HCT116 (cell line): ENCODE results near the gene ASF1A. TPM values are rescaled to one million over a fixed set of nuclear protein-coding genes. Genes with fewer than 3 reads are reported as not detected.

Experiments
- ATAC-seq: fragments of 200-7000 bp; cut with Tn5 transposase; 2 replicates; pipeline ENCODE4 v1.9.1; 2020; ENCODE audit warnings: mild to moderate bottlenecking, moderate library complexity
- BruUV-seq: library from RNA; stranded (reverse); fragments of 400-500 nt; replicated peaks from 2 replicates; lab custom pipeline; 2021; lab: Mats Ljungman, UMichigan
- CTCF ChIA-PET: fragments of 300-600 bp; sonication (Branson Sonifier 250); formaldehyde crosslinking; loops from one replicate; lab custom pipeline; 2021; ENCODE audit warnings: antibody characterized with exemption; lab: Charles Lee
- POLR2A ChIA-PET: fragments of 300-600, 350-600 bp; sonication (Branson Sonifier 250); formaldehyde crosslinking; loops from one replicate; lab custom pipeline; 2021; ENCODE audit warnings: antibody characterized with exemption; lab: Charles Lee
- RAD21 ChIA-PET, 2 experiments: fragments of 300-600 bp; sonication (Branson Sonifier 250); formaldehyde crosslinking; loops; one replicate each; lab custom pipeline; 2023; ENCODE audit warnings: low total read pairs in 2 of 2; ENCODE audit not compliant: uncharacterized antibody in 2 of 2, unreplicated experiment in 2 of 2, low non-redundant PET in 1 of 2; lab: Charles Lee
- DNase-seq: peaks from one replicate; pipeline ENCODE4 v3.0.0-alpha.2; 2010; ENCODE audit warnings: low read depth, low spot score
- H2AFZ ChIP-seq: fragments of 200-600 bp; shearing (Covaris generic), sonication (generic); 2 replicates; pipeline ENCODE4 v1.6.1; 2017; ENCODE audit warnings: low read depth, mixed run types, mixed read lengths, antibody characterized with exemption, low read length; ENCODE audit not compliant: poor library complexity, severe bottlenecking
- H3K27ac ChIP-seq: 2 replicates; pipeline ENCODE4 v1.5.1; 2012; ENCODE audit warnings: low read depth, low read length
- H3K27me3 ChIP-seq: fragments of 200-600 bp; sonication (generic); 2 replicates; pipeline ENCODE4 v1.6.1; 2016; ENCODE audit warnings: mixed run types, low read length, mixed read lengths; ENCODE audit not compliant: insufficient read depth
- H3K36me3 ChIP-seq, 2 experiments: fragments of 200-500 bp in 1 of 2; fragments of 200-600 bp in 1 of 2; sonication (Bioruptor generic) in 1 of 2; sonication (generic) in 1 of 2; 2 replicates each; pipeline versions ENCODE4 v1.5.1 to v1.6.1; 2014 to 2016; ENCODE audit warnings: low read length in 2 of 2, inconsistent platforms in 1 of 2, mixed read lengths in 1 of 2, mixed run types in 1 of 2; ENCODE audit not compliant: insufficient read depth in 2 of 2, control insufficient read depth in 1 of 2
- H3K4me1 ChIP-seq, 2 experiments: fragments of 200-600 bp in 1 of 2; sonication (generic) in 1 of 2; 2 replicates each; pipeline versions ENCODE4 v1.5.1 to v1.6.1; 2012 to 2017; ENCODE audit warnings: low read length in 2 of 2, inconsistent platforms in 1 of 2, mild to moderate bottlenecking in 1 of 2, mixed read lengths in 1 of 2, mixed run types in 1 of 2, moderate library complexity in 1 of 2; ENCODE audit not compliant: insufficient read depth in 2 of 2, control insufficient read depth in 1 of 2
- H3K4me2 ChIP-seq: fragments of 200-600 bp; sonication (generic); 2 replicates; pipeline ENCODE4 v1.6.1; 2017; ENCODE audit warnings: mixed run types, low read length, mixed read lengths
- H3K4me3 ChIP-seq, 2 experiments: fragments of 200-600 bp in 1 of 2; sonication (generic) in 1 of 2; replicated peaks in 1 of 2; 2 replicates each; pipeline ENCODE4 v1.5.1; 2011 to 2016; ENCODE audit warnings: low read length in 2 of 2, control low read depth in 1 of 2, low read depth in 1 of 2, mild to moderate bottlenecking in 1 of 2, mixed read lengths in 1 of 2, mixed run types in 1 of 2
- H3K79me2 ChIP-seq: fragments of 200-600 bp; sonication (generic); 2 replicates; pipeline ENCODE4 v1.6.1; 2017; ENCODE audit warnings: mild to moderate bottlenecking, mixed run types, low read length, moderate library complexity, mixed read lengths; ENCODE audit not compliant: insufficient read depth
- H3K9ac ChIP-seq: fragments of 200-600 bp; sonication (generic); 2 replicates; pipeline ENCODE4 v1.6.1; 2016; ENCODE audit warnings: low read length, mixed read lengths
- H3K9me2 ChIP-seq: fragments of 200-600 bp; sonication (generic), shearing (Covaris generic); 2 replicates; pipeline ENCODE4 v1.6.1; 2017; ENCODE audit warnings: mixed run types, mild to moderate bottlenecking, moderate library complexity; ENCODE audit not compliant: insufficient read depth
- H3K9me3 ChIP-seq, 2 experiments: fragments of 200-500 bp in 1 of 2; fragments of 200-600 bp in 1 of 2; sonication (Bioruptor generic) in 1 of 2; sonication (generic) in 1 of 2; 2 replicates each; pipeline ENCODE4 v1.6.1; 2014 to 2017; ENCODE audit warnings: low read length in 2 of 2, mixed read lengths in 2 of 2, inconsistent platforms in 1 of 2, low read depth in 1 of 2, mild to moderate bottlenecking in 1 of 2, mixed run types in 1 of 2, moderate library complexity in 1 of 2; ENCODE audit not compliant: control insufficient read depth in 1 of 2, insufficient read depth in 1 of 2
- H4K20me1 ChIP-seq: fragments of 200-600 bp; sonication (generic), shearing (Covaris generic); 2 replicates; pipeline ENCODE4 v1.6.1; 2017; ENCODE audit warnings: mixed run types, mild to moderate bottlenecking, moderate library complexity; ENCODE audit not compliant: insufficient read depth
- ATF3 ChIP-seq: IDR thresholded peaks from 2 replicates; pipeline ENCODE4 v1.6.1; 2012
- CBX3 ChIP-seq: IDR thresholded peaks from 2 replicates; pipeline ENCODE4 v1.6.1; 2012; ENCODE audit warnings: low read depth
- CTCF ChIP-seq, 3 experiments: fragments of 200-600 bp in 1 of 3; sonication (generic) in 1 of 3; IDR thresholded peaks in 2 of 3; conservative IDR thresholded peaks in 1 of 3; 2 replicates each; pipeline ENCODE4 v1.5.1; 2012 to 2017; ENCODE audit warnings: low read depth in 2 of 3, low read length in 2 of 3, antibody characterized with exemption in 1 of 3, borderline replicate concordance in 1 of 3, control low read depth in 1 of 3, mild to moderate bottlenecking in 1 of 3, mixed read lengths in 1 of 3, mixed run types in 1 of 3, moderate library complexity in 1 of 3; ENCODE audit not compliant: insufficient read depth in 1 of 3
- EGR1 ChIP-seq: IDR thresholded peaks from 2 replicates; pipeline ENCODE4 v1.6.1; 2012; ENCODE audit warnings: low read depth
- EZH2 ChIP-seq: fragments of 200-600 bp; sonication (generic); IDR thresholded peaks from 2 replicates; pipeline ENCODE4 v1.6.1; 2017; ENCODE audit warnings: antibody characterized with exemption, mixed run types
- MAX ChIP-seq: IDR thresholded peaks from 2 replicates; pipeline ENCODE4 v1.6.1; 2012
- POLR2A ChIP-seq: IDR thresholded peaks from 2 replicates; pipeline ENCODE4 v1.7.0; 2011; ENCODE audit warnings: borderline replicate concordance; ENCODE audit not compliant: insufficient read depth, insufficient read length; ENCODE audit errors: extremely low read depth
- REST ChIP-seq: IDR thresholded peaks from 2 replicates; pipeline ENCODE4 v1.6.1; 2012; ENCODE audit warnings: low read depth
- SIN3A ChIP-seq: IDR thresholded peaks from 2 replicates; pipeline ENCODE4 v1.6.1; 2012; ENCODE audit warnings: low read depth
- SP1 ChIP-seq: IDR thresholded peaks from 2 replicates; pipeline ENCODE4 v1.6.1; 2012; ENCODE audit warnings: low read depth
- SRF ChIP-seq: IDR thresholded peaks from 2 replicates; pipeline ENCODE4 v1.6.1; 2012; ENCODE audit warnings: low read depth
- YY1 ChIP-seq: IDR thresholded peaks from 2 replicates; pipeline ENCODE4 v1.6.1; 2011; ENCODE audit warnings: low read length, low read depth, moderate library complexity, mild to moderate bottlenecking; ENCODE audit not compliant: insufficient replicate concordance; ENCODE audit errors: extremely low read depth
- ZBTB33 ChIP-seq: IDR thresholded peaks from 2 replicates; pipeline ENCODE4 v1.6.1; 2011; ENCODE audit warnings: mild to moderate bottlenecking, low read length, moderate library complexity; ENCODE audit not compliant: insufficient replicate concordance; ENCODE audit errors: extremely low read depth
- ZFX ChIP-seq: fragments of 450-650 bp; IDR thresholded peaks from 2 replicates; pipeline ENCODE4 v1.6.1; 2017
- intact Hi-C: fragments of 100-400 bp; cut with micrococcal nuclease; formaldehyde crosslinking; loops from 2 replicates; pipeline ENCODE4 v1.10.0; 2022
- total RNA-seq: library from RNA; stranded (reverse); gene quantifications from one replicate; pipeline ENCODE4 v1.2.1, GENCODE V29; 2021; ENCODE audit not compliant: unreplicated experiment

Gene ASF1A
- total RNA-seq, 1 experiment from 2014 or later, result 23.3 TPM

GRCh38 chr6:118914598-118914997 lies 20.6 kb downstream of the ASF1A start:
- no peak for TF ChIP-seq ZBTB33
- TF ChIP-seq YY1, result no peak
- no peak for TF ChIP-seq MAX
- no peak for TF ChIP-seq EZH2
- no peak for TF ChIP-seq SRF
- no peak for TF ChIP-seq CTCF (IDR thresholded peaks at IDR 0.05 in 2 of 3, conservative IDR thresholded peaks at IDR 0.05 in 1 of 3; ENCODE audit: borderline replicate concordance in 1 of 3, insufficient read depth in 1 of 3, low read depth in 2 of 3, low read length in 2 of 3)
- TF ChIP-seq SP1, result no peak
- no peak for TF ChIP-seq REST
- no peak for TF ChIP-seq EGR1
- TF ChIP-seq POLR2A, result no peak
- TF ChIP-seq ZFX, result no peak
- TF ChIP-seq CBX3, result no peak
- TF ChIP-seq ATF3, result no peak
- no peak for TF ChIP-seq SIN3A
- intact Hi-C loops, result no loop called here
- ChIA-PET POLR2A (no interaction called here), RAD21 (no interaction called here), CTCF (no interaction called here)
- Histone ChIP-seq H3K27ac (no peak overlapping the region), H3K4me1 (no peaks in the 10 kb centered on the region), H3K9me2 (no peaks in the 10 kb centered on the region), H3K27me3 (no peaks in the 10 kb centered on the region), H3K4me2 (no peak overlapping the region), H3K9ac (no peak overlapping the region), H2AFZ (no peak overlapping the region), H3K9me3 (no peaks in the 10 kb centered on the region), H3K4me3 (no peak overlapping the region), H4K20me1 (no peaks in the 10 kb centered on the region), H3K36me3 (peaks cover 16 to 26% of the 10 kb centered on the region in 2 experiments), H3K79me2 (no peaks in the 10 kb centered on the region)
- BruUV-seq, result no TSS peak
- no peak for DNase-seq
- ATAC-seq, result no peak
